Esophagus squamous epithelium (tissue), 5 donors: ENCODE data around the gene MX2. TPM values are rescaled to one million over a fixed set of nuclear protein-coding genes. Genes with fewer than 3 reads are reported as not detected.

ENCODE experiments used
- DNase-seq: peaks from one replicate; lab custom pipeline; 2025; lab: John Stamatoyannopoulos, UW
- H3K27ac ChIP-seq, 4 donors: fragments of 200-600 bp; sonication (generic); one replicate each; pipeline ENCODE4 v1.5.1; 2016 to 2019; ENCODE audit warnings: mild to moderate bottlenecking in 1 of 4
- H3K27me3 ChIP-seq, 4 donors: fragments of 200-600 bp; sonication (generic); 1 replicate in 3 of 4; 2 replicates in 1 of 4; pipeline versions ENCODE4 v1.5.1 to v1.6.0; 2017 to 2021; ENCODE audit warnings: antibody characterized with exemption in 1 of 4
- H3K36me3 ChIP-seq, 3 donors: fragments of 200-600 bp; sonication (generic); one replicate each; pipeline ENCODE4 v1.5.1; 2016 to 2019
- H3K4me1 ChIP-seq, 3 donors: fragments of 200-600 bp; sonication (generic); one replicate each; pipeline ENCODE4 v1.5.1; 2017 to 2019
- H3K4me3 ChIP-seq, 4 donors: fragments of 200-600 bp; sonication (generic); 1 replicate in 3 of 4; 2 replicates in 1 of 4; pipeline ENCODE4 v1.5.1; 2016 to 2019; ENCODE audit warnings: mild to moderate bottlenecking in 2 of 4, moderate library complexity in 1 of 4
- H3K9me3 ChIP-seq, 3 donors: fragments of 200-600 bp; sonication (generic); one replicate each; pipeline ENCODE4 v1.5.1; 2016 to 2019
- CTCF ChIP-seq, 6 experiments: fragments of 450-650 bp in 4 of 6; fragments of 200-600 bp in 2 of 6; sonication (generic) in 2 of 6; IDR thresholded peaks; one replicate each; pipeline ENCODE4 v1.5.1; 2016 to 2019; ENCODE audit warnings: antibody characterized with exemption in 6 of 6, mild to moderate bottlenecking in 4 of 6, moderate library complexity in 4 of 6
- POLR2A ChIP-seq, 4 donors: fragments of 450-650 bp; IDR thresholded peaks; one replicate each; pipeline ENCODE4 v1.6.1; 2017; ENCODE audit warnings: antibody characterized with exemption in 4 of 4, mild to moderate bottlenecking in 4 of 4, moderate library complexity in 3 of 4
- WGBS, 2 donors: methylation state at CpG; one replicate each; pipeline ENCODE4 v1.1.5; 2018; 5-methylcytosine and 5-hydroxymethylcytosine counted together
- intact Hi-C: fragments of 100-400 bp; cut with DNase I; formaldehyde crosslinking; loops from one replicate; pipeline ENCODE4 v1.15.0; 2022
- total RNA-seq, 4 donors: library from RNA; depleted of rRNA; stranded (reverse); fragments of >200 nt; gene quantifications; one replicate each; pipeline ENCODE4 v1.1.0, GENCODE V29; 2016
- donor health status: DM: yes; HTN: yes; CAD: no.

Gene MX2
- total RNA-seq, 4 donors from 2014 or later: 4.3 to 23.5 (median 8.5) TPM

- no peaks in the 10 kb centered on the region for H3K9me3 ChIP-seq
- H3K4me3 ChIP-seq: peak overlapping the region; percentile 8 to 58 (median 36)
- no peaks in the 10 kb centered on the region for H3K36me3 ChIP-seq
- intact Hi-C loops: no loop called here
- 82 to 98% methylated on average over 17 to 27 of the region's 30 CpGs for WGBS, 2 donors
- no peak for DNase-seq
- H3K27me3 ChIP-seq: peaks cover 0 to 8% (median 0%) of the 10 kb centered on the region in 4 donors
- peak overlapping the region; percentile 15 to 69 (median 50) for H3K27ac ChIP-seq
- no peak for TF ChIP-seq CTCF (IDR thresholded peaks at IDR 0.05)
- TF ChIP-seq POLR2A (IDR thresholded peaks at IDR 0.05): no peak
- H3K4me1 ChIP-seq: peaks cover 12 to 65% (median 13%) of the 10 kb centered on the region in 3 donors
Measured at GRCh38 chr21:41369920-41370839, 8.4 kb downstream of the MX2 start.

- peaks cover 0 to 8% (median 0%) of the 10 kb centered on the region in 4 donors for H3K27me3 ChIP-seq
- WGBS, 2 donors: 70 to 73% methylated on average over 7 to 11 of the region's 12 CpGs
- no peak for TF ChIP-seq CTCF (IDR thresholded peaks at IDR 0.05)
- TF ChIP-seq POLR2A (IDR thresholded peaks at IDR 0.05): no peak
- H3K27ac ChIP-seq: no peak overlapping the region
- H3K36me3 ChIP-seq: no peaks in the 10 kb centered on the region
- H3K4me1 ChIP-seq: peaks cover 12 to 65% (median 13%) of the 10 kb centered on the region in 3 donors
- no peak overlapping the region for H3K4me3 ChIP-seq
- intact Hi-C loops: no loop called here
- DNase-seq: no peak
- H3K9me3 ChIP-seq: no peaks in the 10 kb centered on the region
Measured at GRCh38 chr21:41370840-41371684, 9.2 kb downstream of the MX2 start.

- H3K36me3 ChIP-seq: peaks cover 0 to 2% (median 0%) of the 10 kb centered on the region in 3 donors
- peaks cover 12 to 65% (median 13%) of the 10 kb centered on the region in 3 donors for H3K4me1 ChIP-seq
- DNase-seq: no peak
- peaks cover 0 to 8% (median 0%) of the 10 kb centered on the region in 4 donors for H3K27me3 ChIP-seq
- no peak overlapping the region for H3K27ac ChIP-seq
- H3K9me3 ChIP-seq: no peaks in the 10 kb centered on the region
- 82% methylated on average over 6 of the region's 7 CpGs; no CpG with 5 or more reads in 1 of the 2 donors for WGBS, 2 donors
- no peak overlapping the region for H3K4me3 ChIP-seq
- no peak for TF ChIP-seq CTCF (IDR thresholded peaks at IDR 0.05)
- TF ChIP-seq POLR2A (IDR thresholded peaks at IDR 0.05): no peak
- intact Hi-C loops: no loop called here
Measured at GRCh38 chr21:41371685-41372030, 9.8 kb downstream of the MX2 start.

DNA sequence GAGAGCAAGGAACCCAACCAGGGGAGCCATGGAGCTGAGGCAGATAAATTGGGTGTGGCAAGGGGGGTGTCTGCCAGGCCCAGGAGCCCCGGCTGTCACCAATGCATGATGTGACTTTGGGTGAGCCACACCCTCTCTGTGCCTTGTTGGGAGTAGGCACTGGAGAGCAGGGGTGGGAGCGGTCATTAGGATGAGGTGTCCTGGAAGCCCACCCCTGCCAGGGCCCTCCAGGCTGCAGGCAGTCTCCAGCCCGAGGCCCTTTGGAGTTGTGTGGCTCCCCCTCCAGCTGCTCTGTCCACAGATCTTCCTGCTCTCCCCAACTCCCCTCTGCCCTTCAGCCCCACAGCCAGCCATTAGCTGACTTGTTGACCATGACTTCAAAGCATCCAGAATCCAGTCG is 11.4 kb downstream of the MX2 start:
- TF ChIP-seq POLR2A (IDR thresholded peaks at IDR 0.05): no peak
- TF ChIP-seq CTCF (IDR thresholded peaks at IDR 0.05): no peak
- H3K36me3 ChIP-seq: peaks cover 0 to 18% (median 0%) of the 10 kb centered on the region in 3 donors
- H3K9me3 ChIP-seq: no peaks in the 10 kb centered on the region
- intact Hi-C loops: no loop called here
- peaks cover 0 to 8% (median 0%) of the 10 kb centered on the region in 4 donors for H3K27me3 ChIP-seq
- no peak overlapping the region for H3K27ac ChIP-seq
- peaks cover 12 to 68% (median 13%) of the 10 kb centered on the region in 3 donors for H3K4me1 ChIP-seq
- DNase-seq: no peak
- H3K4me3 ChIP-seq: no peak overlapping the region
- 89 to 94% methylated on average over 2 to 3 of the region's 4 CpGs for WGBS, 2 donors
